ENCODE measurements around the gene ZNF385B. TPM values are rescaled to one million over a fixed set of nuclear protein-coding genes. Genes with fewer than 3 reads are reported as not detected.
A peak's percentile ranks its signal among the peaks of the same experiment; 100 is the strongest.

Gene ZNF385B
- total and polyA plus RNA-seq, 11 donors, result 0.07 to 12.2 (median 2.3) TPM

- WGBS, 4 donors, result 91 to 100% (median 96%) methylated on average over 1 of the region's 1 CpG
- no peak overlapping the region for H3K4me3 ChIP-seq
Measured at GRCh38 chr2:179581605-179582004, 279.8 kb downstream of the ZNF385B start.

DNA sequence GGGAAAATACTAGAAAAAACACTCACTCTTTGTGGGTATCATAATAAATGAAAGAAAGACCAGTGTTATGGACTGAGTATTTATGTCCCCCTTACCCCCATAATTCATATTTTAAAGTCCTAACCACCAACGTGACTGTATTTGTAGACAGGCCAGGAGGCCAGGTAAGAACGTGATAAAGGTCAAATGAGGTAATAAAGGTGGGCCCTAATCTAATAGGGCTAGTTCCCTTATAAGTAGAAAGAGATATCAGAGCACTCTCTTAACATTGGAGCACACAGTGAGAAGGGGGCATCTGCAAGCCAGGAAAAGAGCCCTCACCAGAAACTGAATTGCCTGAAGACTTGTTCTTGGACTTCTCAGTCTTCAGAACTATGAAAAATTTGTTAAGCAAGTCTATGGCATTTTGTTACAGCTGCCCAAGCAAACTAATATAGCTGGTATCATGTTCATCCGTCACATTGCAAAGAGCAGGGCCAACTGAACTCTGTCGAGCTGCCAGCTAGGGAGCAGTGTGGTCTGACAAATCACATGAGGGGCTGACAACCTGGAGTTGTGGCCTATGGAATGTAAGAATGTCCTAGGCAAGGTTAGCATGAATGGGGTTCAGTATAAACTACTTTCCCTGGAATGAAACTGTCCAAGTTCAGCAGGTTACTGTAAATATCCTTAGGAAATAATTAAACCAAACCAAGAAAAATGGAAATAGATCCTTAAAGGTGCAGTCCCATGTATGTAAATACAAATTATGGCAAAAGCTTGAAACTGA lies 280.9 kb downstream of the ZNF385B start:
- Histone ChIP-seq H3K36me3 (no peaks in the 10 kb centered on the region), H3K4me1 (peaks cover 0 to 8% (median 0%) of the 10 kb centered on the region in 12 donors), H3K27me3 (no peaks in the 10 kb centered on the region), H3K9me3 (peaks cover 0 to 3% (median 0%) of the 10 kb centered on the region in 12 donors), H3K27ac (peak overlapping the region in 5 of 12 donors; percentile 17 to 44 (median 24)), H3K4me3 (no peak overlapping the region)
- DNase-seq, result peak in 4 of 5 donors; percentile 20 to 73 (median 43)
- TF ChIP-seq, protein P1, sequence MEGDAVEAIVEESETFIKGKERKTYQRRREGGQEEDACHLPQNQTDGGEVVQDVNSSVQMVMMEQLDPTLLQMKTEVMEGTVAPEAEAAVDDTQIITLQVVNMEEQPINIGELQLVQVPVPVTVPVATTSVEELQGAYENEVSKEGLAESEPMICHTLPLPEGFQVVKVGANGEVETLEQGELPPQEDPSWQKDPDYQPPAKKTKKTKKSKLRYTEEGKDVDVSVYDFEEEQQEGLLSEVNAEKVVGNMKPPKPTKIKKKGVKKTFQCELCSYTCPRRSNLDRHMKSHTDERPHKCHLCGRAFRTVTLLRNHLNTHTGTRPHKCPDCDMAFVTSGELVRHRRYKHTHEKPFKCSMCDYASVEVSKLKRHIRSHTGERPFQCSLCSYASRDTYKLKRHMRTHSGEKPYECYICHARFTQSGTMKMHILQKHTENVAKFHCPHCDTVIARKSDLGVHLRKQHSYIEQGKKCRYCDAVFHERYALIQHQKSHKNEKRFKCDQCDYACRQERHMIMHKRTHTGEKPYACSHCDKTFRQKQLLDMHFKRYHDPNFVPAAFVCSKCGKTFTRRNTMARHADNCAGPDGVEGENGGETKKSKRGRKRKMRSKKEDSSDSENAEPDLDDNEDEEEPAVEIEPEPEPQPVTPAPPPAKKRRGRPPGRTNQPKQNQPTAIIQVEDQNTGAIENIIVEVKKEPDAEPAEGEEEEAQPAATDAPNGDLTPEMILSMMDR (IDR thresholded peaks at IDR 0.05), result peak in 3 of 12 donors; percentile 11 to 23 (median 19)
- TF ChIP-seq POLR2A (IDR thresholded peaks at IDR 0.05), result no peak
- intact Hi-C loops (cut with DNase I), result no loop called here
- peak; percentile 61 to 91 (median 84) for ATAC-seq
- 21 to 40% (median 34%) methylated on average over 4 of the region's 4 CpGs for WGBS, 4 donors

More at GRCh38 chr2:179581605-179582004, 279.8 kb downstream of the ZNF385B start:
- Histone ChIP-seq H3K4me1 (peaks cover 0 to 8% (median 0%) of the 10 kb centered on the region in 12 donors), H3K9me3 (peaks cover 0 to 3% (median 0%) of the 10 kb centered on the region in 12 donors), H3K27me3 (no peaks in the 10 kb centered on the region), H3K27ac (no peak overlapping the region), H3K36me3 (no peaks in the 10 kb centered on the region)
- intact Hi-C loops (cut with DNase I), result no loop called here
- TF ChIP-seq, protein P1 (IDR thresholded peaks at IDR 0.05), result no peak
- TF ChIP-seq POLR2A (IDR thresholded peaks at IDR 0.05), result no peak
- ATAC-seq (no peak), DNase-seq (no peak)

- intact Hi-C loops (cut with DNase I), result no loop called here
- no peak for DNase-seq
- H3K27ac ChIP-seq, result no peak overlapping the region
Measured at GRCh38 chr2:179579800-179580199, 281.6 kb downstream of the ZNF385B start.

More at GRCh38 chr2:179579800-179580199, 281.6 kb downstream of the ZNF385B start:
- H3K9me3 ChIP-seq, result peaks cover 0 to 3% (median 0%) of the 10 kb centered on the region in 12 donors
- H3K27me3 ChIP-seq, result no peaks in the 10 kb centered on the region
- no peak overlapping the region for H3K4me3 ChIP-seq
- peaks cover 0 to 8% (median 0%) of the 10 kb centered on the region in 12 donors for H3K4me1 ChIP-seq
- no peak for TF ChIP-seq POLR2A (IDR thresholded peaks at IDR 0.05)
- TF ChIP-seq, protein P1 (IDR thresholded peaks at IDR 0.05), result no peak
- no peaks in the 10 kb centered on the region for H3K36me3 ChIP-seq
- no peak for ATAC-seq

All from heart left ventricle (tissue), 16 donors.